ENCODE results near the gene MTCL3.

DNA sequence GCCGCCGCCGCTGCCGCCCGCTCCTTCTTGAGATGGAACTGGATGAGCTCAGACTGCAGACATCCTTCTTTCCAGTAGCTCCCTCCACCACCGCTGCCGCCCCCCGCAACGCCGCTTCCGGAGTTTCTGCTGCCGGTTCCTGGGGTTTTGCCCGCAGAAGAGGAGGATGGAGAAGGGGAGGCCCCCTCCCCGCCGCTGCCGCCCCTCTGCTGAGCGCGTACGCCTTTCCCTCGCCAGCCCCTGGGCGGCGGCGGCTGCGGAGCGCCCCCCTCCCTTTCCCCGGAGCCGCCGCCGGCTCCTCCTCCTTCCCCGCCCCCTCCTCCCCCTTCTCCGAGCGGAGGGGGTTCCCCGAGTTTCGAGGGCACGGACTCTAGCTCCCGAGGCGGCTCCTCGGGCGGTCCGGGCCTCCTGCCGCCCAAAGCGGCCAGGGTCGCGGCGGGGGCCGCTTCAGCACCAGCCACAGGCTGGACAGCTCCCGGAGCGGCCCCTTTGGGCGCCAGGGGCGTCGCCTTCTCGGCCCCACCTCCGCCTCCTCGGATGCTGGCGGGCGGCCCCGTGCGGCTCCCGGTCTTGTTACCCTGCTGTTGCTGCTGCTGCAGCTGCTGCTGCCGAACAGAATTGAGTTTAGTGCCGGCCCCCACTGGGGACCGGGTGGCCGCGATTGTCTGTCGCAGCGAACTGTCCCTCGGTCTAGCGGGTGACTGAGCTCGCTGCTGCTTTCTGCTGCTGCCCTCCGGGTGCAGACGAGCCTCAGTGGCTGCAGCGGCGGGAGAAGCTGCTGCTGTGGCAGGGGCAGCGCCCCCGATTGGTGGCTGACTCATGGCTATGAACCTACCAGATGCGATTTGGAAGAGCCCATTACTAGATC is 3.1 kb downstream of the MTCL3 start:
- TF ChIP-seq, protein P1, sequence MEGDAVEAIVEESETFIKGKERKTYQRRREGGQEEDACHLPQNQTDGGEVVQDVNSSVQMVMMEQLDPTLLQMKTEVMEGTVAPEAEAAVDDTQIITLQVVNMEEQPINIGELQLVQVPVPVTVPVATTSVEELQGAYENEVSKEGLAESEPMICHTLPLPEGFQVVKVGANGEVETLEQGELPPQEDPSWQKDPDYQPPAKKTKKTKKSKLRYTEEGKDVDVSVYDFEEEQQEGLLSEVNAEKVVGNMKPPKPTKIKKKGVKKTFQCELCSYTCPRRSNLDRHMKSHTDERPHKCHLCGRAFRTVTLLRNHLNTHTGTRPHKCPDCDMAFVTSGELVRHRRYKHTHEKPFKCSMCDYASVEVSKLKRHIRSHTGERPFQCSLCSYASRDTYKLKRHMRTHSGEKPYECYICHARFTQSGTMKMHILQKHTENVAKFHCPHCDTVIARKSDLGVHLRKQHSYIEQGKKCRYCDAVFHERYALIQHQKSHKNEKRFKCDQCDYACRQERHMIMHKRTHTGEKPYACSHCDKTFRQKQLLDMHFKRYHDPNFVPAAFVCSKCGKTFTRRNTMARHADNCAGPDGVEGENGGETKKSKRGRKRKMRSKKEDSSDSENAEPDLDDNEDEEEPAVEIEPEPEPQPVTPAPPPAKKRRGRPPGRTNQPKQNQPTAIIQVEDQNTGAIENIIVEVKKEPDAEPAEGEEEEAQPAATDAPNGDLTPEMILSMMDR (IDR thresholded peaks at IDR 0.05): no peak
- TF ChIP-seq POLR2A (IDR thresholded peaks at IDR 0.05): no peak

Measured in esophagus squamous epithelium (tissue), 4 donors.